HCT116 (cell line): ENCODE results near the gene BCKDHB. TPM values are rescaled to one million over a fixed set of nuclear protein-coding genes. Genes with fewer than 3 reads are reported as not detected.

Experiments used
- ATAC-seq: fragments of 200-7000 bp; cut with Tn5 transposase; 2 replicates; pipeline ENCODE4 v1.9.1; 2020; ENCODE audit warnings: mild to moderate bottlenecking, moderate library complexity
- BruUV-seq: library from RNA; stranded (reverse); fragments of 400-500 nt; replicated peaks from 2 replicates; lab custom pipeline; 2021; lab: Mats Ljungman, UMichigan
- CTCF ChIA-PET: fragments of 300-600 bp; sonication (Branson Sonifier 250); formaldehyde crosslinking; loops from one replicate; lab custom pipeline; 2021; ENCODE audit warnings: antibody characterized with exemption; lab: Charles Lee
- POLR2A ChIA-PET: fragments of 300-600, 350-600 bp; sonication (Branson Sonifier 250); formaldehyde crosslinking; loops from one replicate; lab custom pipeline; 2021; ENCODE audit warnings: antibody characterized with exemption; lab: Charles Lee
- RAD21 ChIA-PET, 2 experiments: fragments of 300-600 bp; sonication (Branson Sonifier 250); formaldehyde crosslinking; loops; one replicate each; lab custom pipeline; 2023; ENCODE audit warnings: low total read pairs in 2 of 2; ENCODE audit not compliant: uncharacterized antibody in 2 of 2, unreplicated experiment in 2 of 2, low non-redundant PET in 1 of 2; lab: Charles Lee
- DNase-seq: peaks from one replicate; pipeline ENCODE4 v3.0.0-alpha.2; 2010; ENCODE audit warnings: low read depth, low spot score
- H2AFZ ChIP-seq: fragments of 200-600 bp; shearing (Covaris generic), sonication (generic); 2 replicates; pipeline ENCODE4 v1.6.1; 2017; ENCODE audit warnings: low read depth, mixed run types, mixed read lengths, antibody characterized with exemption, low read length; ENCODE audit not compliant: poor library complexity, severe bottlenecking
- H3K27ac ChIP-seq: 2 replicates; pipeline ENCODE4 v1.5.1; 2012; ENCODE audit warnings: low read depth, low read length
- H3K27me3 ChIP-seq: fragments of 200-600 bp; sonication (generic); 2 replicates; pipeline ENCODE4 v1.6.1; 2016; ENCODE audit warnings: mixed run types, low read length, mixed read lengths; ENCODE audit not compliant: insufficient read depth
- H3K36me3 ChIP-seq, 2 experiments: fragments of 200-500 bp in 1 of 2; fragments of 200-600 bp in 1 of 2; sonication (Bioruptor generic) in 1 of 2; sonication (generic) in 1 of 2; 2 replicates each; pipeline versions ENCODE4 v1.5.1 to v1.6.1; 2014 to 2016; ENCODE audit warnings: low read length in 2 of 2, inconsistent platforms in 1 of 2, mixed read lengths in 1 of 2, mixed run types in 1 of 2; ENCODE audit not compliant: insufficient read depth in 2 of 2, control insufficient read depth in 1 of 2
- H3K4me1 ChIP-seq, 2 experiments: fragments of 200-600 bp in 1 of 2; sonication (generic) in 1 of 2; 2 replicates each; pipeline versions ENCODE4 v1.5.1 to v1.6.1; 2012 to 2017; ENCODE audit warnings: low read length in 2 of 2, inconsistent platforms in 1 of 2, mild to moderate bottlenecking in 1 of 2, mixed read lengths in 1 of 2, mixed run types in 1 of 2, moderate library complexity in 1 of 2; ENCODE audit not compliant: insufficient read depth in 2 of 2, control insufficient read depth in 1 of 2
- H3K4me2 ChIP-seq: fragments of 200-600 bp; sonication (generic); 2 replicates; pipeline ENCODE4 v1.6.1; 2017; ENCODE audit warnings: mixed run types, low read length, mixed read lengths
- H3K4me3 ChIP-seq, 2 experiments: fragments of 200-600 bp in 1 of 2; sonication (generic) in 1 of 2; replicated peaks in 1 of 2; 2 replicates each; pipeline ENCODE4 v1.5.1; 2011 to 2016; ENCODE audit warnings: low read length in 2 of 2, control low read depth in 1 of 2, low read depth in 1 of 2, mild to moderate bottlenecking in 1 of 2, mixed read lengths in 1 of 2, mixed run types in 1 of 2
- H3K79me2 ChIP-seq: fragments of 200-600 bp; sonication (generic); 2 replicates; pipeline ENCODE4 v1.6.1; 2017; ENCODE audit warnings: mild to moderate bottlenecking, mixed run types, low read length, moderate library complexity, mixed read lengths; ENCODE audit not compliant: insufficient read depth
- H3K9ac ChIP-seq: fragments of 200-600 bp; sonication (generic); 2 replicates; pipeline ENCODE4 v1.6.1; 2016; ENCODE audit warnings: low read length, mixed read lengths
- H3K9me2 ChIP-seq: fragments of 200-600 bp; sonication (generic), shearing (Covaris generic); 2 replicates; pipeline ENCODE4 v1.6.1; 2017; ENCODE audit warnings: mixed run types, mild to moderate bottlenecking, moderate library complexity; ENCODE audit not compliant: insufficient read depth
- H3K9me3 ChIP-seq, 2 experiments: fragments of 200-500 bp in 1 of 2; fragments of 200-600 bp in 1 of 2; sonication (Bioruptor generic) in 1 of 2; sonication (generic) in 1 of 2; 2 replicates each; pipeline ENCODE4 v1.6.1; 2014 to 2017; ENCODE audit warnings: low read length in 2 of 2, mixed read lengths in 2 of 2, inconsistent platforms in 1 of 2, low read depth in 1 of 2, mild to moderate bottlenecking in 1 of 2, mixed run types in 1 of 2, moderate library complexity in 1 of 2; ENCODE audit not compliant: control insufficient read depth in 1 of 2, insufficient read depth in 1 of 2
- H4K20me1 ChIP-seq: fragments of 200-600 bp; sonication (generic), shearing (Covaris generic); 2 replicates; pipeline ENCODE4 v1.6.1; 2017; ENCODE audit warnings: mixed run types, mild to moderate bottlenecking, moderate library complexity; ENCODE audit not compliant: insufficient read depth
- ATF3 ChIP-seq: IDR thresholded peaks from 2 replicates; pipeline ENCODE4 v1.6.1; 2012
- CBX3 ChIP-seq: IDR thresholded peaks from 2 replicates; pipeline ENCODE4 v1.6.1; 2012; ENCODE audit warnings: low read depth
- CEBPB ChIP-seq: IDR thresholded peaks from 2 replicates; pipeline ENCODE4 v1.6.1; 2012; ENCODE audit warnings: low read depth
- ELF1 ChIP-seq: IDR thresholded peaks from 2 replicates; pipeline ENCODE4 v1.6.1; 2012; ENCODE audit warnings: low read depth, borderline replicate concordance
- EZH2 ChIP-seq: fragments of 200-600 bp; sonication (generic); IDR thresholded peaks from 2 replicates; pipeline ENCODE4 v1.6.1; 2017; ENCODE audit warnings: antibody characterized with exemption, mixed run types
- EZH2phosphoT487 ChIP-seq: fragments of 200-600 bp; IDR thresholded peaks from 2 replicates; pipeline ENCODE4 v1.6.1; 2018; ENCODE audit warnings: antibody characterized with exemption, borderline replicate concordance
- JUND ChIP-seq: IDR thresholded peaks from 2 replicates; pipeline ENCODE4 v1.6.1; 2012
- MAX ChIP-seq: IDR thresholded peaks from 2 replicates; pipeline ENCODE4 v1.6.1; 2012
- POLR2A ChIP-seq: IDR thresholded peaks from 2 replicates; pipeline ENCODE4 v1.7.0; 2011; ENCODE audit warnings: borderline replicate concordance; ENCODE audit not compliant: insufficient read depth, insufficient read length; ENCODE audit errors: extremely low read depth
- POLR2AphosphoS5 ChIP-seq: IDR thresholded peaks from 2 replicates; pipeline ENCODE4 v1.6.1; 2011; ENCODE audit warnings: mild to moderate bottlenecking, low read depth, low read length, moderate library complexity
- TCF7L2 ChIP-seq: IDR thresholded peaks from 2 replicates; pipeline ENCODE4 v1.7.0; 2011; ENCODE audit warnings: borderline replicate concordance, inconsistent platforms; ENCODE audit not compliant: insufficient read depth, insufficient read length; ENCODE audit errors: extremely low read depth
- YY1 ChIP-seq: IDR thresholded peaks from 2 replicates; pipeline ENCODE4 v1.6.1; 2011; ENCODE audit warnings: low read length, low read depth, moderate library complexity, mild to moderate bottlenecking; ENCODE audit not compliant: insufficient replicate concordance; ENCODE audit errors: extremely low read depth
- ZFX ChIP-seq: fragments of 450-650 bp; IDR thresholded peaks from 2 replicates; pipeline ENCODE4 v1.6.1; 2017
- intact Hi-C: fragments of 100-400 bp; cut with micrococcal nuclease; formaldehyde crosslinking; loops from 2 replicates; pipeline ENCODE4 v1.10.0; 2022
- total RNA-seq: library from RNA; stranded (reverse); gene quantifications from one replicate; pipeline ENCODE4 v1.2.1, GENCODE V29; 2021; ENCODE audit not compliant: unreplicated experiment

The BCKDHB gene
- total RNA-seq, 1 experiment from 2014 or later, result 11.2 TPM

GRCh38 chr6:80356000-80356399 lies 249.5 kb downstream of the BCKDHB start:
- Histone ChIP-seq H3K27ac (no peak overlapping the region), H3K36me3 (no peaks in the 10 kb centered on the region), H3K4me3 (no peak overlapping the region), H3K27me3 (no peaks in the 10 kb centered on the region), H2AFZ (no peak overlapping the region), H3K4me1 (no peaks in the 10 kb centered on the region), H3K9me3 (no peaks in the 10 kb centered on the region), H3K9me2 (0 out of 2 replicates have a peak, but pooled peaks cover 4% of the 10 kb centered on the region), H3K4me2 (no peak overlapping the region), H3K79me2 (no peaks in the 10 kb centered on the region), H4K20me1 (no peaks in the 10 kb centered on the region), H3K9ac (no peak overlapping the region)
- ChIA-PET POLR2A (no interaction called here), RAD21 (no interaction called here), CTCF (no interaction called here)
- intact Hi-C loops, result no loop called here
- BruUV-seq, result no TSS peak
- ATAC-seq (no peak), DNase-seq (no peak)
- no peak for TF ChIP-seq ZFX

GRCh38 chr6:80356545-80356944 lies 250.1 kb downstream of the BCKDHB start:
- intact Hi-C loops, result no loop called here
- Histone ChIP-seq H4K20me1 (no peaks in the 10 kb centered on the region), H3K27ac (no peak overlapping the region), H3K9me2 (0 out of 2 replicates have a peak, but pooled peaks cover 4% of the 10 kb centered on the region), H3K27me3 (no peaks in the 10 kb centered on the region), H3K4me3 (no peak overlapping the region), H3K9me3 (no peaks in the 10 kb centered on the region), H3K4me1 (no peaks in the 10 kb centered on the region), H3K9ac (no peak overlapping the region), H3K4me2 (no peak overlapping the region), H3K36me3 (no peaks in the 10 kb centered on the region), H2AFZ (no peak overlapping the region), H3K79me2 (no peaks in the 10 kb centered on the region)
- no TSS peak for BruUV-seq
- ChIA-PET POLR2A (no interaction called here), RAD21 (no interaction called here), CTCF (no interaction called here)
- no peak for TF ChIP-seq MAX
- no peak for TF ChIP-seq ATF3
- TF ChIP-seq YY1, result no peak
- TF ChIP-seq ZFX, result no peak
- no peak for TF ChIP-seq TCF7L2
- TF ChIP-seq CBX3, result no peak
- TF ChIP-seq EZH2, result no peak
- TF ChIP-seq POLR2AphosphoS5, result no peak
- TF ChIP-seq ELF1, result no peak
- no peak for TF ChIP-seq CEBPB
- TF ChIP-seq EZH2phosphoT487, result no peak
- TF ChIP-seq JUND, result no peak
- no peak for TF ChIP-seq POLR2A
- no peak for ATAC-seq
- no peak for DNase-seq
